IMR-90 (cell line): ENCODE data around the gene DPP8. TPM values are rescaled to one million over a fixed set of nuclear protein-coding genes. Genes with fewer than 3 reads are reported as not detected.

Experiments used
- ATAC-seq: fragments of 200-7000 bp; cut with Tn5 transposase; 2 replicates; pipeline ENCODE4 v1.9.1; 2020; ENCODE audit warnings: low read depth, mild to moderate bottlenecking, moderate library complexity
- BruUV-seq: library from RNA; stranded (reverse); fragments of 400-500 nt; replicated peaks from 2 replicates; lab custom pipeline; 2021; lab: Mats Ljungman, UMichigan
- CTCF ChIA-PET: fragments of 300-600 bp; formaldehyde crosslinking; extraction: SDS; loops from one replicate; lab custom pipeline; 2021; ENCODE audit warnings: antibody characterized with exemption; lab: Yijun Ruan, JAX
- POLR2A ChIA-PET: fragments of 300-600 bp; sonication (Branson Sonifier 250); formaldehyde crosslinking; loops from one replicate; lab custom pipeline; 2022; ENCODE audit warnings: antibody characterized with exemption; ENCODE audit not compliant: unreplicated experiment; lab: Charles Lee
- DNase-seq: peaks from one replicate; pipeline ENCODE4 v3.0.0; 2013
- H2AFZ ChIP-seq: replicated peaks from 2 replicates; pipeline ENCODE3; 2013; ENCODE audit warnings: low read length, mild to moderate bottlenecking; ENCODE audit not compliant: poor library complexity
- H2AK5ac ChIP-seq: 2 replicates; pipeline ENCODE4 v1.6.1; 2013; ENCODE audit warnings: low read depth, low read length, inconsistent platforms
- H2AK9ac ChIP-seq: replicated peaks from 2 replicates; pipeline ENCODE3; 2013; ENCODE audit warnings: mild to moderate bottlenecking, low read depth, low read length, moderate library complexity; ENCODE audit not compliant: poor library complexity
- H2BK120ac ChIP-seq: 2 replicates; pipeline ENCODE4 v1.6.1; 2013; ENCODE audit warnings: low read depth, low read length, inconsistent platforms
- H2BK15ac ChIP-seq: 3 replicates; pipeline ENCODE4 v1.6.1; 2013; ENCODE audit warnings: low read depth, low read length, inconsistent platforms
- H2BK20ac ChIP-seq: 2 replicates; pipeline ENCODE4 v1.6.1; 2013; ENCODE audit warnings: low read depth, mild to moderate bottlenecking, inconsistent platforms, low read length, moderate library complexity
- H2BK5ac ChIP-seq: 2 replicates; pipeline ENCODE4 v1.6.1; 2013; ENCODE audit warnings: mild to moderate bottlenecking, low read depth, low read length, inconsistent platforms; ENCODE audit not compliant: poor library complexity, severe bottlenecking
- H3K14ac ChIP-seq: replicated peaks from 2 replicates; pipeline ENCODE4 v1.6.1; 2013; ENCODE audit warnings: low read depth, low read length, inconsistent platforms
- H3K18ac ChIP-seq: 2 replicates; pipeline ENCODE4 v1.6.1; 2013; ENCODE audit warnings: low read depth, low read length, control low read depth
- H3K23ac ChIP-seq: 2 replicates; pipeline ENCODE4 v1.6.1; 2013; ENCODE audit warnings: low read depth, low read length, inconsistent platforms
- H3K27ac ChIP-seq: 2 replicates; pipeline ENCODE4 v1.5.1; 2013; ENCODE audit warnings: mild to moderate bottlenecking, control low read depth, low read length; ENCODE audit not compliant: insufficient read depth
- H3K27me3 ChIP-seq: 2 replicates; pipeline ENCODE4 v1.6.1; 2013; ENCODE audit warnings: low read length; ENCODE audit not compliant: control insufficient read depth, insufficient read depth
- H3K36me3 ChIP-seq: 2 replicates; pipeline ENCODE4 v1.6.1; 2013; ENCODE audit warnings: low read length, mixed read lengths; ENCODE audit not compliant: control insufficient read depth, insufficient read depth
- H3K4ac ChIP-seq: 2 replicates; pipeline ENCODE4 v1.6.1; 2013; ENCODE audit warnings: low read depth, low read length, inconsistent platforms
- H3K4me1 ChIP-seq: 2 replicates; pipeline ENCODE4 v1.6.1; 2013; ENCODE audit warnings: low read length, mixed read lengths; ENCODE audit not compliant: control insufficient read depth, insufficient read depth
- H3K4me2 ChIP-seq: 2 replicates; pipeline ENCODE4 v1.6.1; 2013; ENCODE audit warnings: low read depth, mild to moderate bottlenecking, control low read depth, low read length, moderate library complexity
- H3K4me3 ChIP-seq: 2 replicates; pipeline ENCODE4 v1.5.1; 2013; ENCODE audit warnings: low read depth, mild to moderate bottlenecking, control low read depth, low read length, moderate library complexity; ENCODE audit not compliant: insufficient read depth
- H3K56ac ChIP-seq: 2 replicates; pipeline ENCODE4 v1.6.1; 2013; ENCODE audit warnings: low read length, inconsistent platforms; ENCODE audit not compliant: insufficient read depth; ENCODE audit errors: extremely low read depth
- H3K79me1 ChIP-seq, 2 experiments: 2 replicates each; pipeline ENCODE4 v1.6.1; 2013; ENCODE audit warnings: low read length in 2 of 2, inconsistent platforms in 1 of 2, low read depth in 1 of 2
- H3K9ac ChIP-seq: 2 replicates; pipeline ENCODE4 v1.6.1; 2013; ENCODE audit warnings: low read depth, low read length, control low read depth
- H3K9me1 ChIP-seq: 2 replicates; pipeline ENCODE4 v1.6.1; 2013; ENCODE audit warnings: low read length, inconsistent platforms; ENCODE audit not compliant: insufficient read depth
- H3K9me3 ChIP-seq: 2 replicates; pipeline ENCODE4 v1.6.1; 2013; ENCODE audit warnings: low read length; ENCODE audit not compliant: control insufficient read depth, insufficient read depth
- H4K20me1 ChIP-seq: 2 replicates; pipeline ENCODE4 v1.6.1; 2013; ENCODE audit warnings: low read length, inconsistent platforms; ENCODE audit not compliant: insufficient read depth
- H4K5ac ChIP-seq: 2 replicates; pipeline ENCODE4 v1.6.1; 2013; ENCODE audit warnings: mild to moderate bottlenecking, low read depth, low read length, control low read depth
- H4K8ac ChIP-seq, 2 experiments: 2 replicates each; pipeline ENCODE4 v1.6.1; 2013; ENCODE audit warnings: low read depth in 2 of 2, low read length in 2 of 2, control low read depth in 1 of 2, inconsistent platforms in 1 of 2
- H4K91ac ChIP-seq: 2 replicates; pipeline ENCODE4 v1.6.1; 2013; ENCODE audit warnings: low read depth, low read length, inconsistent platforms; ENCODE audit not compliant: insufficient read depth
- CEBPB ChIP-seq: IDR thresholded peaks from 2 replicates; pipeline ENCODE4 v1.6.1; 2012; ENCODE audit warnings: low read depth, low read length, improper control_type of control experiment
- POLR2A ChIP-seq: IDR thresholded peaks from 2 replicates; pipeline ENCODE4 v1.6.1; 2012; ENCODE audit warnings: mild to moderate bottlenecking, low read depth, low read length
- RCOR1 ChIP-seq: IDR thresholded peaks from 2 replicates; pipeline ENCODE4 v1.6.1; 2012; ENCODE audit warnings: mild to moderate bottlenecking, low read length, improper control_type of control experiment; ENCODE audit not compliant: insufficient replicate concordance
- WGBS, 2 experiments: methylation state at CpG; one replicate each; pipeline versions ENCODE4 v1.1.5 to v1.1.7; 2013; ENCODE audit warnings: missing lambda C conversion rate in 2 of 2; ENCODE audit not compliant: insufficient read length in 1 of 2; ENCODE audit errors: extremely low coverage in 2 of 2; 5-methylcytosine and 5-hydroxymethylcytosine counted together
- dilution Hi-C: fragments of 300-500 bp; cut with HindIII; formaldehyde crosslinking; loops from one replicate; pipeline ENCODE4 v1.14.3; 2018; ENCODE audit warnings: low sequenced_read_pairs; ENCODE audit not compliant: unreplicated experiment
- in situ Hi-C: fragments of 300-500 bp; cut with MboI; formaldehyde crosslinking; loops from 3 replicates; pipeline ENCODE4 v1.14.3; 2019; ENCODE audit warnings: low sequenced_read_pairs, inconsistent platforms, mixed read lengths
- intact Hi-C: fragments of 100-400 bp; cut with micrococcal nuclease; formaldehyde crosslinking; loops from 2 replicates; pipeline ENCODE4 v1.10.0; 2022
- polyA plus RNA-seq, 3 experiments: library from polyadenylated mRNA; depleted of rRNA; stranded (reverse); fragments of >200 nt; gene quantifications; 2 replicates each; pipeline ENCODE4 v1.2.3, GENCODE V29; 2012; ENCODE audit warnings: low replicate concordance in 1 of 3
- total RNA-seq: library from RNA; depleted of rRNA; stranded (reverse); fragments of >200 nt; gene quantifications from 2 replicates; pipeline ENCODE4 v1.2.3, GENCODE V29; 2012

Gene DPP8
- total and polyA plus RNA-seq, 2 of the 4 experiments (the other 2 are of a cell fraction) = 10.7 to 29.4 TPM

DNA sequence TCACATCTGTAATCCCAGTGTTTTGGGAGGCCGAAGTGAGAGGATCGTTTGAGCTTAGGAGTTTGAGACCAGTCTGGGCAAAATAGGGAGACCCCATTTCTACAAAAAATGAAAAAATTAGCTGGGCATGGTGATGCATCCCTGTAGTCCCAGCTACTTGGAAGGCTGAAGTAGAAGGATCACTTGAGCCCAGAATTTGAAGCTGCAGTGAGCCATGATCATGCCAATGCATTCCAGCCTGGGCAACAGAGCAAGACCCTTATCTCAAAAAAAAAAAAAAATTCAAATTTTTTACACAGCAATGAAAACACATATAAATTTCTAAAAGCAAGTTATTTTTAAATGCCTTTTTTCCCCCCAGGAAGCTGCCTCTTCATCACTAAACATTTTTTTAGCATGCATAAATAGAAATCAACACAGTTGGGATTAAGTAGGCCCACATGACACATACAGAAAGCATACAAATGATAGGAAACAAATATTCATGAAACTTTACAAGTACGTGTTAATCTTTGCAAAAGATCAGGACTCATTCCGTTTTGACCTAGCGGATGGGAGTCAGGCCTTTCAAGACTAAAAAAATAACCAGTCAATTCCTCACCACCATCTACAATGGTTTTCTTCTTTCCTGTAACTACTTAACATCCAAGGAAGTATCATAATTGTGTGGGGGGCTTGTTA lies 49.1 kb downstream of the DPP8 start:
- in situ Hi-C loops = no loop called here
- BruUV-seq = no TSS peak
- no peak for ATAC-seq

More for the DNA sequence above, 49.1 kb downstream of the DPP8 start:
- Histone ChIP-seq H3K27me3 (no peaks in the 10 kb centered on the region), H3K18ac (no peak overlapping the region), H4K91ac (no peak overlapping the region), H3K9me1 (no peaks in the 10 kb centered on the region; the same call in 1 of the 2 replicates), H2BK5ac (no peak overlapping the region), H4K20me1 (no peaks in the 10 kb centered on the region), H3K36me3 (peaks cover 42% of the 10 kb centered on the region), H3K56ac (no peak overlapping the region), H3K79me1 (peaks cover 4 to 5% of the 10 kb centered on the region in 2 experiments; a peak in 1 of 4 replicates), H3K4me2 (no peak overlapping the region), H3K27ac (no peak overlapping the region), H4K8ac (no peak overlapping the region), H2AK5ac (no peak overlapping the region), H3K4me3 (no peak overlapping the region), H3K4me1 (peaks cover 5% of the 10 kb centered on the region), H2BK15ac (no peak overlapping the region), H3K4ac (no peak overlapping the region), H2AK9ac (no peak overlapping the region), H3K9ac (no peak overlapping the region), H4K5ac (no peak overlapping the region), H2AFZ (no peak overlapping the region), H2BK20ac (no peak overlapping the region), H3K14ac (no peak overlapping the region), H2BK120ac (no peak overlapping the region), H3K9me3 (no peaks in the 10 kb centered on the region), H3K23ac (no peak overlapping the region)
- DNase-seq = no peak
- ChIA-PET CTCF (interaction anchor here (0.6 to 0.7 kb wide), 2 partner anchors 40 to 339 kb away, joined by 3 to 4 read pairs; no protein-coding TSS in a partner anchor), POLR2A (no interaction called here)
- intact Hi-C loops (no loop called here), dilution Hi-C loops (no loop called here)
- no peak for TF ChIP-seq CEBPB
- no peak for TF ChIP-seq POLR2A
- TF ChIP-seq RCOR1 = no peak
- WGBS, 2 experiments = no CpG with 5 or more reads among the region's 5 CpGs
